ENCODE data around the gene TTN.

TTN gene

GRCh38 chr2:178734518-178734917 lies 72.7 kb downstream of the TTN start:
- Mint-ChIP-seq H3K27me3 (no peaks in the 10 kb centered on the region), H3K4me1 (no peaks in the 10 kb centered on the region), H3K9me3 (no peaks in the 10 kb centered on the region), H3K36me3 (peaks cover 0 to 6% of the 10 kb centered on the region in 2 donors), H3K27ac (no peak overlapping the region), H3K4me3 (no peak overlapping the region)
- DNase-seq, result no peak
- no peak for ATAC-seq (replicated peaks)

- no peak for ATAC-seq (replicated peaks)
- DNase-seq, result no peak
- H3K27ac Mint-ChIP-seq, result no peak overlapping the region
- H3K4me3 Mint-ChIP-seq, result no peak overlapping the region
- no peaks in the 10 kb centered on the region for H3K4me1 Mint-ChIP-seq
- peaks cover 0 to 7% of the 10 kb centered on the region in 2 donors for H3K36me3 Mint-ChIP-seq
- no peaks in the 10 kb centered on the region for H3K27me3 Mint-ChIP-seq
- H3K9me3 Mint-ChIP-seq, result no peaks in the 10 kb centered on the region
Observed at GRCh38 chr2:178733975-178734374, 73.2 kb downstream of the TTN start.

- H3K36me3 Mint-ChIP-seq, result peaks cover 0 to 7% of the 10 kb centered on the region in 2 donors
- no peak for DNase-seq
- no peak overlapping the region for H3K27ac Mint-ChIP-seq
- no peak for ATAC-seq (replicated peaks)
- H3K9me3 Mint-ChIP-seq, result no peaks in the 10 kb centered on the region
- no peaks in the 10 kb centered on the region for H3K27me3 Mint-ChIP-seq
- H3K4me3 Mint-ChIP-seq, result no peak overlapping the region
- no peaks in the 10 kb centered on the region for H3K4me1 Mint-ChIP-seq
Observed at GRCh38 chr2:178732913-178733312, 74.3 kb downstream of the TTN start.

- ATAC-seq (replicated peaks) (no peak), DNase-seq (no peak)
- Mint-ChIP-seq H3K36me3 (peaks cover 0 to 11% of the 10 kb centered on the region in 2 donors), H3K27me3 (no peaks in the 10 kb centered on the region), H3K4me1 (no peaks in the 10 kb centered on the region), H3K4me3 (no peak overlapping the region), H3K9me3 (no peaks in the 10 kb centered on the region), H3K27ac (no peak overlapping the region)
Observed at GRCh38 chr2:178731300-178731699, 75.9 kb downstream of the TTN start.

- no peak for DNase-seq
- Mint-ChIP-seq H3K9me3 (no peaks in the 10 kb centered on the region), H3K36me3 (peaks cover 0 to 19% of the 10 kb centered on the region in 2 donors), H3K27me3 (no peaks in the 10 kb centered on the region), H3K27ac (no peak overlapping the region), H3K4me3 (no peak overlapping the region), H3K4me1 (no peaks in the 10 kb centered on the region)
- ATAC-seq (replicated peaks), result no peak
Observed at GRCh38 chr2:178730049-178730448, 77.2 kb downstream of the TTN start.

GRCh38 chr2:178723786-178724346 lies 83.4 kb downstream of the TTN start:
- H3K27ac Mint-ChIP-seq, result peak overlapping the region; percentile 7
- ATAC-seq (replicated peaks), result no peak
- H3K27me3 Mint-ChIP-seq, result no peaks in the 10 kb centered on the region
- DNase-seq, result no peak
- peaks cover 7 to 28% of the 10 kb centered on the region in 2 donors for H3K36me3 Mint-ChIP-seq
- no peaks in the 10 kb centered on the region for H3K9me3 Mint-ChIP-seq
- no peaks in the 10 kb centered on the region for H3K4me1 Mint-ChIP-seq
- H3K4me3 Mint-ChIP-seq, result no peak overlapping the region

- no peaks in the 10 kb centered on the region for H3K27me3 Mint-ChIP-seq
- H3K27ac Mint-ChIP-seq, result no peak overlapping the region
- no peak overlapping the region for H3K4me3 Mint-ChIP-seq
- peaks cover 7 to 33% of the 10 kb centered on the region in 2 donors for H3K36me3 Mint-ChIP-seq
- DNase-seq, result no peak
- H3K9me3 Mint-ChIP-seq, result no peaks in the 10 kb centered on the region
- no peak for ATAC-seq (replicated peaks)
- no peaks in the 10 kb centered on the region for H3K4me1 Mint-ChIP-seq
Observed at GRCh38 chr2:178722296-178722695, 84.9 kb downstream of the TTN start.

- Mint-ChIP-seq H3K27ac (no peak overlapping the region), H3K36me3 (peaks cover 7 to 23% of the 10 kb centered on the region in 2 donors), H3K4me3 (no peak overlapping the region), H3K9me3 (no peaks in the 10 kb centered on the region), H3K27me3 (no peaks in the 10 kb centered on the region), H3K4me1 (no peaks in the 10 kb centered on the region)
- ATAC-seq (replicated peaks) (no peak), DNase-seq (no peak)
Observed at GRCh38 chr2:178718988-178719387, 88.2 kb downstream of the TTN start.

- no peaks in the 10 kb centered on the region for H3K4me1 Mint-ChIP-seq
- DNase-seq (no peak), ATAC-seq (replicated peaks) (no peak)
- no peaks in the 10 kb centered on the region for H3K27me3 Mint-ChIP-seq
- H3K9me3 Mint-ChIP-seq, result no peaks in the 10 kb centered on the region
- H3K27ac Mint-ChIP-seq, result no peak overlapping the region
- peaks cover 7 to 20% of the 10 kb centered on the region in 2 donors for H3K36me3 Mint-ChIP-seq
- no peak overlapping the region for H3K4me3 Mint-ChIP-seq
Observed at GRCh38 chr2:178718283-178718682, 88.9 kb downstream of the TTN start.

GRCh38 chr2:178716394-178716793 lies 90.8 kb downstream of the TTN start:
- H3K4me1 Mint-ChIP-seq, result no peaks in the 10 kb centered on the region
- ATAC-seq (replicated peaks) (no peak), DNase-seq (no peak)
- no peaks in the 10 kb centered on the region for H3K27me3 Mint-ChIP-seq
- H3K27ac Mint-ChIP-seq, result no peak overlapping the region
- H3K9me3 Mint-ChIP-seq, result no peaks in the 10 kb centered on the region
- H3K4me3 Mint-ChIP-seq, result no peak overlapping the region
- H3K36me3 Mint-ChIP-seq, result peaks cover 6 to 19% of the 10 kb centered on the region in 2 donors

GRCh38 chr2:178715366-178715765 lies 91.9 kb downstream of the TTN start:
- Mint-ChIP-seq H3K27me3 (no peaks in the 10 kb centered on the region), H3K4me3 (no peak overlapping the region), H3K27ac (no peak overlapping the region), H3K4me1 (no peaks in the 10 kb centered on the region), H3K36me3 (peaks cover 6 to 22% of the 10 kb centered on the region in 2 donors), H3K9me3 (no peaks in the 10 kb centered on the region)
- DNase-seq, result no peak
- no peak for ATAC-seq (replicated peaks)

- ATAC-seq (replicated peaks) (no peak), DNase-seq (no peak)
- Mint-ChIP-seq H3K27me3 (no peaks in the 10 kb centered on the region), H3K4me1 (no peaks in the 10 kb centered on the region), H3K36me3 (peaks cover 3 to 11% of the 10 kb centered on the region in 2 donors), H3K27ac (no peak overlapping the region), H3K9me3 (no peaks in the 10 kb centered on the region), H3K4me3 (no peak overlapping the region)
Observed at GRCh38 chr2:178707476-178707875, 99.7 kb downstream of the TTN start.

GRCh38 chr2:178704876-178705275 lies 102.3 kb downstream of the TTN start:
- Mint-ChIP-seq H3K4me3 (no peak overlapping the region), H3K9me3 (peaks cover 0 to 1% of the 10 kb centered on the region in 2 donors), H3K27ac (no peak overlapping the region)

GRCh38 chr2:178702361-178702760 lies 104.9 kb downstream of the TTN start:
- ATAC-seq (replicated peaks), result no peak
- DNase-seq, result no peak
- no peak overlapping the region for H3K27ac Mint-ChIP-seq
- peaks cover 0 to 1% of the 10 kb centered on the region in 2 donors for H3K9me3 Mint-ChIP-seq
- peaks cover 1 to 6% of the 10 kb centered on the region in 2 donors for H3K4me1 Mint-ChIP-seq
- peaks cover 5 to 7% of the 10 kb centered on the region in 2 donors for H3K36me3 Mint-ChIP-seq
- peaks cover 0 to 4% of the 10 kb centered on the region in 2 donors for H3K27me3 Mint-ChIP-seq
- H3K4me3 Mint-ChIP-seq, result no peak overlapping the region

More at GRCh38 chr2:178704876-178705275, 102.3 kb downstream of the TTN start:
- Mint-ChIP-seq H3K36me3 (peaks cover 7 to 9% of the 10 kb centered on the region in 2 donors), H3K27me3 (peaks cover 0 to 4% of the 10 kb centered on the region in 2 donors), H3K4me1 (peaks cover 1 to 6% of the 10 kb centered on the region in 2 donors)
- no peak for DNase-seq
- no peak for ATAC-seq (replicated peaks)

- no peak for ATAC-seq (replicated peaks)
- Mint-ChIP-seq H3K4me3 (no peak overlapping the region), H3K9me3 (peaks cover 0 to 1% of the 10 kb centered on the region in 2 donors), H3K27ac (no peak overlapping the region), H3K27me3 (peaks cover 0 to 4% of the 10 kb centered on the region in 2 donors), H3K36me3 (peaks cover 5 to 8% of the 10 kb centered on the region in 2 donors), H3K4me1 (peaks cover 1 to 6% of the 10 kb centered on the region in 2 donors)
- DNase-seq, result no peak
Observed at GRCh38 chr2:178700922-178701342, 106.3 kb downstream of the TTN start.

Data from stimulated activated naive B cell treated with anti-CD40 and anti-IgM and Interleukin-4, amounts not matched to agents 10 μg/mL and 1 μg/mL and 100 μg/mL, for 72 hours (primary cell).